Liver (tissue), 3 donors: ENCODE measurements around the gene GJC1.

Source experiments
- EGR1 ChIP-seq, 2 donors: IDR thresholded peaks; 2 replicates each; pipeline ENCODE4 v1.6.1; 2016 to 2018; ENCODE audit warnings: antibody characterized with exemption in 2 of 2, low read depth in 2 of 2
- YY1 ChIP-seq: IDR thresholded peaks from 2 replicates; pipeline ENCODE4 v1.6.1; 2016; ENCODE audit warnings: antibody characterized with exemption, mild to moderate bottlenecking
- TF ChIP-seq, protein P1 (sequence below): fragments of 150-350 bp; IDR thresholded peaks from 2 replicates; pipeline ENCODE4 v1.5.1; 2017; ENCODE audit warnings: improper control_type of control experiment, low read depth, low read length; ENCODE audit not compliant: missing input control
- TF ChIP-seq, protein P2 (sequence below): IDR thresholded peaks from 2 replicates; pipeline ENCODE4 v1.6.1; 2016; ENCODE audit warnings: antibody characterized with exemption
- donor health status: healthy.
- donor health status: healthy.

DNA sequence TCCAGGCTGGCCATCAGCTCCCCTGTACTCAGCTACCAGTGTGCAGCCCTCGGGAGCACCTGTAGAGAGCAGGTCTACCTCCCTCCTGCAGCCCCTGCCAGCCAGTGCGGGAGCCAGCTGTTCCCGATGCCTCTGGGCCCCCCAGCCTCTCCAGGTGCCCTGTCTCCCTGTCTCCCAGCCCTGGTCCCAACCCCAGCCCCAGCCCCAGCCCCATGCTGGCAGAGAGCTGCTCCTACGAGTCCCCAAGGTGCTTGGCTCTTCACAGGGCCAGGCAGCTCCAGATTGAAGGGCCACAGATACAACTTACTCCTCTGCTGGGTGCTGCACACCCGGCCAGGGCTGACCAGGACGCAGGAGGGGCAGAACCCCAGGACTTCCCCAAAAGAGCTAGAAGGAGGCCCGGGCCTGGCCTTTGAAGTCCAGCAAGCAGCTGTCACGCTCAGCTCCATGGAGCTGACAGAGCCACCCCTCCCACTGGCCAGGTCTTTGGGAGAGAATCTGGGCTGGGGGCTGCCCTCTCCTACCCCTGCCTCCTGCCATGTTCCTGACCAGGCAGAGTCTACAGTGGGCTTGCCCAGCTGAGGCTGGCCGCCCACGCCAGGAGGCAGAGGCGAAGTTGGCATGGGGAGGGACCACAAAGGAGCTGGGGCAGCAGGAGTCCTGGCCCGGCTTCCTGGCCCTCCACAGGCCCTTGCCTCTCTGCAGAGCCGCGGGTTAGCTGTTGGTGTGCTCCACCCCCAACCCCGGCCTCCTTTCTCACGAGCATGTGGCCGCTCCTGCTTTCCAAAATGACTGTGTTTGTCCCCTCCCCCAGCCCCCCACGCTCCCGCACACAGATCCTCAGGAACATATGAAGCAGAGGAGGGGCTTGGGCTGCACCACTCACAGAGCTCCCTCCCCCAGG, 80.8 kb downstream of the GJC1 start:
- TF ChIP-seq EGR1 (IDR thresholded peaks at IDR 0.05; ENCODE audit: low read depth in 2 of 2) (no peak), YY1 (no peak)
- TF ChIP-seq, protein P1, sequence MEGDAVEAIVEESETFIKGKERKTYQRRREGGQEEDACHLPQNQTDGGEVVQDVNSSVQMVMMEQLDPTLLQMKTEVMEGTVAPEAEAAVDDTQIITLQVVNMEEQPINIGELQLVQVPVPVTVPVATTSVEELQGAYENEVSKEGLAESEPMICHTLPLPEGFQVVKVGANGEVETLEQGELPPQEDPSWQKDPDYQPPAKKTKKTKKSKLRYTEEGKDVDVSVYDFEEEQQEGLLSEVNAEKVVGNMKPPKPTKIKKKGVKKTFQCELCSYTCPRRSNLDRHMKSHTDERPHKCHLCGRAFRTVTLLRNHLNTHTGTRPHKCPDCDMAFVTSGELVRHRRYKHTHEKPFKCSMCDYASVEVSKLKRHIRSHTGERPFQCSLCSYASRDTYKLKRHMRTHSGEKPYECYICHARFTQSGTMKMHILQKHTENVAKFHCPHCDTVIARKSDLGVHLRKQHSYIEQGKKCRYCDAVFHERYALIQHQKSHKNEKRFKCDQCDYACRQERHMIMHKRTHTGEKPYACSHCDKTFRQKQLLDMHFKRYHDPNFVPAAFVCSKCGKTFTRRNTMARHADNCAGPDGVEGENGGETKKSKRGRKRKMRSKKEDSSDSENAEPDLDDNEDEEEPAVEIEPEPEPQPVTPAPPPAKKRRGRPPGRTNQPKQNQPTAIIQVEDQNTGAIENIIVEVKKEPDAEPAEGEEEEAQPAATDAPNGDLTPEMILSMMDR, result no peak
- TF ChIP-seq, protein P2, sequence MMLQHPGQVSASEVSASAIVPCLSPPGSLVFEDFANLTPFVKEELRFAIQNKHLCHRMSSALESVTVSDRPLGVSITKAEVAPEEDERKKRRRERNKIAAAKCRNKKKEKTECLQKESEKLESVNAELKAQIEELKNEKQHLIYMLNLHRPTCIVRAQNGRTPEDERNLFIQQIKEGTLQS, result no peak
